Measurements from ENCODE around the gene PIP4K2B. TPM values are rescaled to one million over a fixed set of nuclear protein-coding genes. Genes with fewer than 3 reads are reported as not detected.
A peak's percentile ranks its signal among the peaks of the same experiment; 100 is the strongest.

The PIP4K2B gene
- total and polyA plus RNA-seq, 2 of the 8 experiments (the other 6 are each of a cell fraction or from before 2014, with no cell fraction given), result 21.5 to 57.8 TPM

DNA sequence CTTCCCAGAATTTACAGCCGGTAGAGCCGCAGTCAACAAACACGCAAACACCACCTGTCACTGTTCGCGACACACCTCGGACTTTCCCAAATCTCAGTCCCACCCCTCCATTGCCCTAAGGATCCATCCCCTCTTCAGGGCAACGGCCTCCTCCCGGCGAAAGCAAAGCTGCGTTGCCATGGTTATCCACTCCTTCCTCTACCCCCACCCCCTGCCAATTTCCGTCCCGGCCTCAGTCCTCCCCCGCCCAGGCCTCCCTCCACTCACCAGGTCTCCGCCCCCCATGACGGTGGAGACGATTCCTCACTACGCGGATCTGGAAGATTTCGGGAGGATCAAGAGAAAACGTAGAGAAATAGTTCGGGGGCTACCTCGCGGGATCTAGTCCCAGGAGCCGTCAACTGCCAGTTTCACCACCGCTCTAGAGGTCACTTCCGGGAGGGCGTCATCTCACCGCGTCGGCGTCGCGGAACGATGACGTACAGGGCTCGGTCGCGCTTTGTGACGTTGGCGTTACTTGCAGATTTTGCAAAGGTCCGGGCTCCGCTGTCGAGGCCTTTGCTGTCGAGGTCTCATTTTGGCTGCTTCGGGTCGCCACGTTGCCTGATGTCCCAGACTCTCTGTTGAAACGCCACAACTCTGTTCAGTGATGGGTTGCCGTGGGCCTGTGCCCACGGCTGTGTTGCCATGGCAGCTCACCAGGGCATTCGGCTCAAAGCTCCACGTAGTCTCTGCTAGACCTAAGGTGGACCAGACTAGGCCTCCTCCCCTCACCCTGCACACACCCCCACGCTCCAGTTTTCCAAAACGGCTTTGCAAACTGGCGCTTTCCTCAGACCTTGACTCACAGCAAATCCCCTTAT lies 25.8 kb upstream of the PIP4K2B start, which contains the start of gene CWC25 (continued):
- TF ChIP-seq, protein P1, sequence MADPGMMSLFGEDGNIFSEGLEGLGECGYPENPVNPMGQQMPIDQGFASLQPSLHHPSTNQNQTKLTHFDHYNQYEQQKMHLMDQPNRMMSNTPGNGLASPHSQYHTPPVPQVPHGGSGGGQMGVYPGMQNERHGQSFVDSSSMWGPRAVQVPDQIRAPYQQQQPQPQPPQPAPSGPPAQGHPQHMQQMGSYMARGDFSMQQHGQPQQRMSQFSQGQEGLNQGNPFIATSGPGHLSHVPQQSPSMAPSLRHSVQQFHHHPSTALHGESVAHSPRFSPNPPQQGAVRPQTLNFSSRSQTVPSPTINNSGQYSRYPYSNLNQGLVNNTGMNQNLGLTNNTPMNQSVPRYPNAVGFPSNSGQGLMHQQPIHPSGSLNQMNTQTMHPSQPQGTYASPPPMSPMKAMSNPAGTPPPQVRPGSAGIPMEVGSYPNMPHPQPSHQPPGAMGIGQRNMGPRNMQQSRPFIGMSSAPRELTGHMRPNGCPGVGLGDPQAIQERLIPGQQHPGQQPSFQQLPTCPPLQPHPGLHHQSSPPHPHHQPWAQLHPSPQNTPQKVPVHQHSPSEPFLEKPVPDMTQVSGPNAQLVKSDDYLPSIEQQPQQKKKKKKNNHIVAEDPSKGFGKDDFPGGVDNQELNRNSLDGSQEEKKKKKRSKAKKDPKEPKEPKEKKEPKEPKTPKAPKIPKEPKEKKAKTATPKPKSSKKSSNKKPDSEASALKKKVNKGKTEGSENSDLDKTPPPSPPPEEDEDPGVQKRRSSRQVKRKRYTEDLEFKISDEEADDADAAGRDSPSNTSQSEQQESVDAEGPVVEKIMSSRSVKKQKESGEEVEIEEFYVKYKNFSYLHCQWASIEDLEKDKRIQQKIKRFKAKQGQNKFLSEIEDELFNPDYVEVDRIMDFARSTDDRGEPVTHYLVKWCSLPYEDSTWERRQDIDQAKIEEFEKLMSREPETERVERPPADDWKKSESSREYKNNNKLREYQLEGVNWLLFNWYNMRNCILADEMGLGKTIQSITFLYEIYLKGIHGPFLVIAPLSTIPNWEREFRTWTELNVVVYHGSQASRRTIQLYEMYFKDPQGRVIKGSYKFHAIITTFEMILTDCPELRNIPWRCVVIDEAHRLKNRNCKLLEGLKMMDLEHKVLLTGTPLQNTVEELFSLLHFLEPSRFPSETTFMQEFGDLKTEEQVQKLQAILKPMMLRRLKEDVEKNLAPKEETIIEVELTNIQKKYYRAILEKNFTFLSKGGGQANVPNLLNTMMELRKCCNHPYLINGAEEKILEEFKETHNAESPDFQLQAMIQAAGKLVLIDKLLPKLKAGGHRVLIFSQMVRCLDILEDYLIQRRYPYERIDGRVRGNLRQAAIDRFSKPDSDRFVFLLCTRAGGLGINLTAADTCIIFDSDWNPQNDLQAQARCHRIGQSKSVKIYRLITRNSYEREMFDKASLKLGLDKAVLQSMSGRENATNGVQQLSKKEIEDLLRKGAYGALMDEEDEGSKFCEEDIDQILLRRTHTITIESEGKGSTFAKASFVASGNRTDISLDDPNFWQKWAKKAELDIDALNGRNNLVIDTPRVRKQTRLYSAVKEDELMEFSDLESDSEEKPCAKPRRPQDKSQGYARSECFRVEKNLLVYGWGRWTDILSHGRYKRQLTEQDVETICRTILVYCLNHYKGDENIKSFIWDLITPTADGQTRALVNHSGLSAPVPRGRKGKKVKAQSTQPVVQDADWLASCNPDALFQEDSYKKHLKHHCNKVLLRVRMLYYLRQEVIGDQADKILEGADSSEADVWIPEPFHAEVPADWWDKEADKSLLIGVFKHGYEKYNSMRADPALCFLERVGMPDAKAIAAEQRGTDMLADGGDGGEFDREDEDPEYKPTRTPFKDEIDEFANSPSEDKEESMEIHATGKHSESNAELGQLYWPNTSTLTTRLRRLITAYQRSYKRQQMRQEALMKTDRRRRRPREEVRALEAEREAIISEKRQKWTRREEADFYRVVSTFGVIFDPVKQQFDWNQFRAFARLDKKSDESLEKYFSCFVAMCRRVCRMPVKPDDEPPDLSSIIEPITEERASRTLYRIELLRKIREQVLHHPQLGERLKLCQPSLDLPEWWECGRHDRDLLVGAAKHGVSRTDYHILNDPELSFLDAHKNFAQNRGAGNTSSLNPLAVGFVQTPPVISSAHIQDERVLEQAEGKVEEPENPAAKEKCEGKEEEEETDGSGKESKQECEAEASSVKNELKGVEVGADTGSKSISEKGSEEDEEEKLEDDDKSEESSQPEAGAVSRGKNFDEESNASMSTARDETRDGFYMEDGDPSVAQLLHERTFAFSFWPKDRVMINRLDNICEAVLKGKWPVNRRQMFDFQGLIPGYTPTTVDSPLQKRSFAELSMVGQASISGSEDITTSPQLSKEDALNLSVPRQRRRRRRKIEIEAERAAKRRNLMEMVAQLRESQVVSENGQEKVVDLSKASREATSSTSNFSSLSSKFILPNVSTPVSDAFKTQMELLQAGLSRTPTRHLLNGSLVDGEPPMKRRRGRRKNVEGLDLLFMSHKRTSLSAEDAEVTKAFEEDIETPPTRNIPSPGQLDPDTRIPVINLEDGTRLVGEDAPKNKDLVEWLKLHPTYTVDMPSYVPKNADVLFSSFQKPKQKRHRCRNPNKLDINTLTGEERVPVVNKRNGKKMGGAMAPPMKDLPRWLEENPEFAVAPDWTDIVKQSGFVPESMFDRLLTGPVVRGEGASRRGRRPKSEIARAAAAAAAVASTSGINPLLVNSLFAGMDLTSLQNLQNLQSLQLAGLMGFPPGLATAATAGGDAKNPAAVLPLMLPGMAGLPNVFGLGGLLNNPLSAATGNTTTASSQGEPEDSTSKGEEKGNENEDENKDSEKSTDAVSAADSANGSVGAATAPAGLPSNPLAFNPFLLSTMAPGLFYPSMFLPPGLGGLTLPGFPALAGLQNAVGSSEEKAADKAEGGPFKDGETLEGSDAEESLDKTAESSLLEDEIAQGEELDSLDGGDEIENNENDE (IDR thresholded peaks at IDR 0.05; ENCODE audit: insufficient replicate concordance, low read length), result no peak
- TF ChIP-seq TEAD4 (IDR thresholded peaks at IDR 0.05; ENCODE audit: low read depth, low read length) (no peak), KDM5A (IDR thresholded peaks at IDR 0.05; ENCODE audit: low read length) (peak; percentile 95), TBP (IDR thresholded peaks at IDR 0.05; ENCODE audit: low read depth, low read length) (peak; percentile 95), RAD21 (IDR thresholded peaks at IDR 0.05 in 1 of 2, conservative IDR thresholded peaks at IDR 0.05 in 1 of 2; ENCODE audit: low read depth in 2 of 2, low read length in 2 of 2) (no peak), SP1 (IDR thresholded peaks at IDR 0.05; ENCODE audit: low read depth, low read length) (peak; percentile 88), EGR1 (IDR thresholded peaks at IDR 0.05; ENCODE audit: borderline replicate concordance, low read depth, low read length) (peak; percentile 27; the same call in 1 of the 2 replicates)
- TF ChIP-seq, protein P2, sequence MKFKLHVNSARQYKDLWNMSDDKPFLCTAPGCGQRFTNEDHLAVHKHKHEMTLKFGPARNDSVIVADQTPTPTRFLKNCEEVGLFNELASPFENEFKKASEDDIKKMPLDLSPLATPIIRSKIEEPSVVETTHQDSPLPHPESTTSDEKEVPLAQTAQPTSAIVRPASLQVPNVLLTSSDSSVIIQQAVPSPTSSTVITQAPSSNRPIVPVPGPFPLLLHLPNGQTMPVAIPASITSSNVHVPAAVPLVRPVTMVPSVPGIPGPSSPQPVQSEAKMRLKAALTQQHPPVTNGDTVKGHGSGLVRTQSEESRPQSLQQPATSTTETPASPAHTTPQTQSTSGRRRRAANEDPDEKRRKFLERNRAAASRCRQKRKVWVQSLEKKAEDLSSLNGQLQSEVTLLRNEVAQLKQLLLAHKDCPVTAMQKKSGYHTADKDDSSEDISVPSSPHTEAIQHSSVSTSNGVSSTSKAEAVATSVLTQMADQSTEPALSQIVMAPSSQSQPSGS (IDR thresholded peaks at IDR 0.05; ENCODE audit: low read length), result 0 out of 2 replicates have a peak, but pooled peaks have one; percentile 24

Data from H1 (cell line).